B cell (primary cell): Measurements from ENCODE around the gene DOCK3.

Experiments used
- CTCF ChIP-seq: fragments of 200-600 bp; IDR thresholded peaks from one replicate; pipeline ENCODE4 v1.8.0; 2022; ENCODE audit warnings: antibody characterized with exemption, mild to moderate bottlenecking
- EZH2 ChIP-seq: IDR thresholded peaks from 2 replicates; pipeline ENCODE4 v1.6.1; 2012; ENCODE audit warnings: borderline replicate concordance, low read depth, mild to moderate bottlenecking, moderate library complexity, low read length; ENCODE audit not compliant: insufficient read depth, poor library complexity, severe bottlenecking

- no peak for TF ChIP-seq CTCF
- TF ChIP-seq EZH2, result no peak
Measured at GRCh38 chr3:51176923-51177322, 502.2 kb downstream of the DOCK3 start.
